Activated naive CD8-positive, alpha-beta T cell treated with anti-CD3 and anti-CD28 coated beads for 36 hours (primary cell): ENCODE results near the gene GSTM3. TPM values are rescaled to one million over a fixed set of nuclear protein-coding genes. Genes with fewer than 3 reads are reported as not detected.
A peak's percentile ranks its signal among the peaks of the same experiment; 100 is the strongest.

Experiments
- DNase-seq: peaks from one replicate; pipeline ENCODE4 v3.0.0; 2021
- H3K27ac Mint-ChIP-seq: one replicate; pipeline ENCODE4 v1.8.0; 2022; ENCODE audit warnings: mild to moderate bottlenecking, moderate library complexity, mixed read lengths
- H3K27me3 Mint-ChIP-seq: one replicate; pipeline ENCODE4 v1.8.0; 2022; ENCODE audit warnings: mild to moderate bottlenecking, mixed read lengths
- H3K36me3 Mint-ChIP-seq: one replicate; pipeline ENCODE4 v1.8.0; 2021; ENCODE audit warnings: mild to moderate bottlenecking, mixed read lengths
- H3K4me1 Mint-ChIP-seq: one replicate; pipeline ENCODE4 v1.8.0; 2021; ENCODE audit warnings: mixed read lengths
- H3K4me3 Mint-ChIP-seq: one replicate; pipeline ENCODE4 v1.8.0; 2022; ENCODE audit warnings: mild to moderate bottlenecking, moderate library complexity, mixed read lengths
- H3K9me3 Mint-ChIP-seq: one replicate; pipeline ENCODE4 v1.8.0; 2022; ENCODE audit warnings: mixed read lengths
- total RNA-seq, 2 experiments: library from RNA; stranded (reverse); gene quantifications; one replicate each; pipeline ENCODE4 v1.2.3, GENCODE V29; 2021

Gene GSTM3
- total RNA-seq: 10 to 100 TPM; 21.4 to 25.4 TPM

- no peak for DNase-seq
- Mint-ChIP-seq H3K9me3 (no peaks in the 10 kb centered on the region), H3K27ac (peak within 1 kb of the TSS; percentile 79), H3K36me3 (peaks cover 3% of the 10 kb centered on the region), H3K27me3 (peaks cover 21% of the 10 kb centered on the region), H3K4me1 (peaks cover 6% of the 10 kb centered on the region), H3K4me3 (peak within 1 kb of the TSS; percentile 78)
These were observed at the start of gene GSTM3 for GRCh38 chr1:109740615-109741373. Gene GSTM3 (minus strand): TSS chr1:109741038. CDS start chr1:109740287, 751 bp downstream.

DNA sequence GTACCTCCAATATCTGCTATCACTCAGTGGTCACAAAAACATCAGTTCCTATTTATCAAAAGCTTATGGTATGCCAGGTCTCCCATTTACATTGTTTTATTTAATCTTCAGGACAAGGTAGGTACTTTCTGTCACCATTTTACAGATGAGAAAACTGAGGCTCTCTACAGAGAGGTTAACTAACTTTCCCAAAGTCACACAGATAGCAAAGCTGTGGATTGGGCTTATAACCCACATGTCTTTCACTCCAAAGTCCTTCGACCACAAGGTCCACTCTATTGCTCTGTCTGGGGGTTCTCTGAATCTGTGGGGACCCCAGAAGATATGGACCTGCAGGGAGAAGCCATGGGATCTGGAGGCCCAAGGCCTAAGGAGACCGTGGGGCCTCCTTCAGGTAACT is 49.5 kb upstream of the GSTM3 start:
- H3K27ac Mint-ChIP-seq: peak overlapping the region; percentile 89
- H3K27me3 Mint-ChIP-seq: no peaks in the 10 kb centered on the region
- DNase-seq: no peak
- H3K4me3 Mint-ChIP-seq: no peak overlapping the region
- no peaks in the 10 kb centered on the region for H3K9me3 Mint-ChIP-seq
- H3K4me1 Mint-ChIP-seq: peaks cover 52% of the 10 kb centered on the region
- no peaks in the 10 kb centered on the region for H3K36me3 Mint-ChIP-seq

DNA sequence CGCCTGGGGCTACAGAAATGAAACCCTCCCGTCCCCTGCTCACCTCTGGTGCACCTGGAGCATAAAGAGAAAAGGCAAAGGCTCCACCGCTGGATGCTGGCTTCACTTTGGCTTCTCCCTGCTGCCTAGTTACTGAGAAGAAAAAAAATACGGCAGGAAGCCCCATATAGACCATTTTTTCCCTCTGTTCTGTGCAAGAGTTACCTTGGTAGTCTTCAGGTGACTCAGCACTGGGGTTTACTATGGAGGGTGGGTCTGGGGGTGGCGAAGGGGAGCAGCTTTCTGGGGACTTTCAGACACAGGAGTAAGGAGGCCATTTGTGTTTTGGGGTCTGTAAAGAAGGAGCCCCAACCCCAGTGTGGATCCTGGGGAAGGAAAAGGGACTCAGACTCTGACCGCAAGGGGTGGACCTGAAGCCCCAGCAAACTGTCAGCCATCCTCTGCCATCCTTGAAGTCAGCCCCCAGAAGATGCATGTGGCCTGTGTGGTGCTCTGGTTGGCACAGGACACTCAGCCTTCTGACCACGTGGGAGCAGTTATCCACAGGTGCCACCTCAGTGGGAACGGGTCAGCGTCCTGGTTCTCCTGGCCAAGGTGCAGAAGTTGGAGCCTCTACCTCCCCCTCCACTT is 48.8 kb upstream of the GSTM3 start:
- Mint-ChIP-seq H3K27me3 (no peaks in the 10 kb centered on the region), H3K27ac (peak overlapping the region; percentile 89), H3K9me3 (no peaks in the 10 kb centered on the region), H3K4me1 (peaks cover 50% of the 10 kb centered on the region), H3K36me3 (no peaks in the 10 kb centered on the region), H3K4me3 (no peak overlapping the region)
- no peak for DNase-seq

GRCh38 chr1:109788695-109789521 is 48.1 kb upstream of the GSTM3 start:
- H3K27me3 Mint-ChIP-seq: no peaks in the 10 kb centered on the region
- H3K27ac Mint-ChIP-seq: peak overlapping the region; percentile 42
- DNase-seq: no peak
- H3K9me3 Mint-ChIP-seq: no peaks in the 10 kb centered on the region
- H3K4me3 Mint-ChIP-seq: no peak overlapping the region
- H3K36me3 Mint-ChIP-seq: no peaks in the 10 kb centered on the region
- H3K4me1 Mint-ChIP-seq: peaks cover 44% of the 10 kb centered on the region

DNA sequence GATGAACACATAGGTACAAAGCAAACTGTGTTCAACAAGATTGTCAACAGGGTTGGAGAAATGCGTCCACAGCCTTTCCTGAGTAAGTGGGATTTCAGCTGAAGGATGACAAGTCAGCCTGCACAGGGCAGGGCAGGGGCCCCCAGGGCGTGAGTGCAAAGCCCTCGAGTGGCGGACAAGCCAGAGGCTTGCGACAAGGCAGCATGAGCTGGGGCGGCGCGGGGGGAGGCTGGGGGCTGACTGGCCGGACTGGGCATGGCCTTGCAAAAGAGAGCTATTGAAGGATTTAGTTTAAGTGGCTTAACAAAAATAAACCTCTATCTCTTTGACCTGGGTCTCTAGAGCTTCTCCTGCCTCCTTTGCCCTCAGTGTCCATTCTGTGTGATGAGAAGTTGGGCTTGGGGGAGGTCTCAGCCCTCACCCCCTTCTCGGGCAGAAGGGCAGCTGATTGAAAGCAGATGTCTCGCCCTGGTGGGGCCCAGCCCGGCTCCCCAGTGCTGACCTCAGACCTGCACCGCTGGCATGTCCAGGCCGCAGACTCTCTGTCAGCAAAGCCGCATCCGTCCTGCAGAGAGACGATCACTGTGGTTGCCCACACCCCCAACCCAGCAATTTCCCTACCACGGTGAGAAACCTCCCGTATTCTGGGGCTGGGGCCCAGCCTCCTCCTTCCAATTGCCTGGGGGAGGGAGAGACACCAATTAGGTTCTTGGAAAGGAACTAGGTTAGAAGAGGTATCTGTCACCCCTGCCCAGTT is 47.2 kb upstream of the GSTM3 start:
- H3K4me3 Mint-ChIP-seq: no peak overlapping the region
- H3K27me3 Mint-ChIP-seq: no peaks in the 10 kb centered on the region
- no peak for DNase-seq
- peak overlapping the region; percentile 42 for H3K27ac Mint-ChIP-seq
- peaks cover 35% of the 10 kb centered on the region for H3K4me1 Mint-ChIP-seq
- H3K36me3 Mint-ChIP-seq: no peaks in the 10 kb centered on the region
- H3K9me3 Mint-ChIP-seq: no peaks in the 10 kb centered on the region

GRCh38 chr1:109787211-109787844 is 46.5 kb upstream of the GSTM3 start:
- Mint-ChIP-seq H3K27me3 (no peaks in the 10 kb centered on the region), H3K27ac (no peak overlapping the region), H3K4me1 (peaks cover 32% of the 10 kb centered on the region), H3K4me3 (no peak overlapping the region), H3K9me3 (no peaks in the 10 kb centered on the region), H3K36me3 (no peaks in the 10 kb centered on the region)
- DNase-seq: no peak

DNA sequence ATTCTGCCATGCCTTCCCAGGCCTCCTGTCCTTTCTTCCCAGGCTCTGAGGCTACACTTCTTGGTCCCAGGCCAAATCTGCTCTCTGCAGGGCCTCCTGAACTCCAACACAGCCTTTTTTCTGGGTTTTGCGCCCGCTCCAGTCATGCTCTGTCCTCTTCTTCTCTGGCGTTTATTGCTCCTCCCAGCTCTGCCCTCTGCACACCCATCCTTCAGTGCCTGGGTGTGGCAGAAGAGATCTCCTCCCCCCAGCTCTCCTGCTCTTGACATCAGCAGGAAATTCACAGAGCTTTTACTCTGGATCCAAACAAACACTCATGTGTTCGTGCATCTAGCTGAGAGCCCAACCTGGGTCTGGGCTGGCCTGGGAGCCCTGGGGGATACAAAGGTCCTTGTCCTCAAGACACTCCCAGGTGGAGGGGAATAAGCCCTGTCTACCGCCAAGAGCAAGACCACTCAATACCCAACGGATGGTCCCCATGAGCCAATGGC is 45.7 kb upstream of the GSTM3 start:
- Mint-ChIP-seq H3K27ac (no peak overlapping the region), H3K4me1 (peaks cover 28% of the 10 kb centered on the region), H3K4me3 (no peak overlapping the region), H3K36me3 (no peaks in the 10 kb centered on the region), H3K27me3 (no peaks in the 10 kb centered on the region), H3K9me3 (no peaks in the 10 kb centered on the region)
- no peak for DNase-seq

DNA sequence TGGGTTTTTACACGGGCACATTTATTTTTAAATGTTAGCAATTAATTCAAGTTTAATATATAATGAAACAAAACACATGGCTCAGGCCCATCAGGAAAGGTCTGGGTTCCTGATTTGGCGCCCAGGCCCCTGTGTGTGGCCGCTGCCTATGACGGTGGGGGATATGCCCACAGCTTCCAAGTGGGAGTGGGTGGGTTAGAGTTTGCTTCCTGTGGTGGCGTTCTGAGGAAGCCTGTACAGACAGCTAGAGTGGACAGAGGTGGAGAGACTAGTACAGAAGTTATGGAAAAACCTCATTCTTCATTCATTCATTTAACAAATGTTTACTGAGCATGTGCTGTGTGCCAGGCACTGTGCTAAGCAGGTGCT is 45.3 kb upstream of the GSTM3 start:
- no peaks in the 10 kb centered on the region for H3K27me3 Mint-ChIP-seq
- H3K4me1 Mint-ChIP-seq: peaks cover 23% of the 10 kb centered on the region
- no peak overlapping the region for H3K4me3 Mint-ChIP-seq
- H3K27ac Mint-ChIP-seq: no peak overlapping the region
- H3K9me3 Mint-ChIP-seq: no peaks in the 10 kb centered on the region
- no peak for DNase-seq
- H3K36me3 Mint-ChIP-seq: no peaks in the 10 kb centered on the region

GRCh38 chr1:109785446-109786111 is 44.7 kb upstream of the GSTM3 start:
- Mint-ChIP-seq H3K27me3 (no peaks in the 10 kb centered on the region), H3K4me3 (no peak overlapping the region), H3K4me1 (peaks cover 18% of the 10 kb centered on the region), H3K36me3 (no peaks in the 10 kb centered on the region), H3K27ac (no peak overlapping the region), H3K9me3 (no peaks in the 10 kb centered on the region)
- no peak for DNase-seq

GRCh38 chr1:109784551-109785252 is 43.9 kb upstream of the GSTM3 start:
- no peak for DNase-seq
- Mint-ChIP-seq H3K4me1 (peaks cover 9% of the 10 kb centered on the region), H3K27ac (no peak overlapping the region), H3K4me3 (no peak overlapping the region), H3K27me3 (no peaks in the 10 kb centered on the region), H3K36me3 (no peaks in the 10 kb centered on the region), H3K9me3 (no peaks in the 10 kb centered on the region)

- peaks cover 2% of the 10 kb centered on the region for H3K4me1 Mint-ChIP-seq
- no peaks in the 10 kb centered on the region for H3K27me3 Mint-ChIP-seq
- no peaks in the 10 kb centered on the region for H3K9me3 Mint-ChIP-seq
- no peak overlapping the region for H3K27ac Mint-ChIP-seq
- no peak overlapping the region for H3K4me3 Mint-ChIP-seq
- no peaks in the 10 kb centered on the region for H3K36me3 Mint-ChIP-seq
- no peak for DNase-seq
These were observed 42.6 kb upstream of the GSTM3 start for GRCh38 chr1:109783436-109783835.

DNA sequence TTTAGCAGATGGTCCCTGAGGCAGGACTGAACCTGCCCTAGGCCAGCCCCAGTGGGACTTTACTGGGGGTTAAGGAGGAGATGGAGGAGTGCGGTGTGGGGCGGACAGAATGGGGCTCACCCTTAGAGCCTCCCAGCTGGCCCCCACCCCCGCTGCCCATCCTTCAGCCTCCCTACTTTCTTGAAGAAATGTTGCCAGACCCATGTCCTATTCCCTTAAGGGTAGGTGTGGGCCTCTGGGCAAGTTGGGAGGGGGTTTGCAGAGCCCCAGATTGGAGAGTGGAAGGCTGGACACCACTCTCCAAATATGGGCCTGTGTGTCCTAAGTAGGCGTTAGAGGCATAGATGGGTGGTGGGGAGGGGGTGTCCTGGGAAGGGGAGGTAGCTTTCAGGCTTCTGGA is 42.1 kb upstream of the GSTM3 start:
- Mint-ChIP-seq H3K4me3 (no peak overlapping the region), H3K9me3 (no peaks in the 10 kb centered on the region), H3K4me1 (no peaks in the 10 kb centered on the region), H3K27ac (no peak overlapping the region), H3K27me3 (no peaks in the 10 kb centered on the region), H3K36me3 (no peaks in the 10 kb centered on the region)
- no peak for DNase-seq

GRCh38 chr1:109782514-109782913 is 41.7 kb upstream of the GSTM3 start:
- Mint-ChIP-seq H3K4me1 (no peaks in the 10 kb centered on the region), H3K9me3 (no peaks in the 10 kb centered on the region), H3K4me3 (no peak overlapping the region), H3K36me3 (no peaks in the 10 kb centered on the region), H3K27ac (no peak overlapping the region), H3K27me3 (no peaks in the 10 kb centered on the region)
- DNase-seq: no peak
